ENCODE results near the gene IL1F10.
"Not testable (repeated sequence)": the region's sequence is repeated elsewhere in the genome, so short reads cannot be mapped to it uniquely, and the experiment has no call there.

- not testable (repeated sequence) for TF ChIP-seq CTCF (IDR thresholded peaks at IDR 0.05; ENCODE audit: insufficient read depth, low read depth, low read length); EZH2 (IDR thresholded peaks at IDR 0.05; ENCODE audit: insufficient read depth, low read length)
These were observed 28.5 kb downstream of the IL1F10 start for GRCh38 chr2:113096306-113096705.
